A549 (cell line): ENCODE data around the gene PNLIPRP1.

Experiments
- CHD2 ChIP-seq: fragments of 150-350 bp; IDR thresholded peaks from 2 replicates; pipeline ENCODE4 v1.6.1; 2014; ENCODE audit warnings: low read length; ENCODE audit not compliant: partially characterized antibody
- PHF8 ChIP-seq: fragments of 200-600 bp; sonication (generic); IDR thresholded peaks from 2 replicates; pipeline ENCODE4 v1.6.1; 2016; ENCODE audit warnings: low read depth, mild to moderate bottlenecking, antibody characterized with exemption, moderate library complexity, borderline replicate concordance
- POLR2A ChIP-seq: IDR thresholded peaks from 2 replicates; pipeline ENCODE4 v1.6.1; 2012; ENCODE audit warnings: mild to moderate bottlenecking, low read length
- TF ChIP-seq, protein P1 (sequence below): fragments of >200 bp; sonication (Bioruptor Twin); formaldehyde crosslinking; IDR thresholded peaks from 3 replicates; pipeline ENCODE4 v1.5.1; 2016

- TF ChIP-seq, protein P1, sequence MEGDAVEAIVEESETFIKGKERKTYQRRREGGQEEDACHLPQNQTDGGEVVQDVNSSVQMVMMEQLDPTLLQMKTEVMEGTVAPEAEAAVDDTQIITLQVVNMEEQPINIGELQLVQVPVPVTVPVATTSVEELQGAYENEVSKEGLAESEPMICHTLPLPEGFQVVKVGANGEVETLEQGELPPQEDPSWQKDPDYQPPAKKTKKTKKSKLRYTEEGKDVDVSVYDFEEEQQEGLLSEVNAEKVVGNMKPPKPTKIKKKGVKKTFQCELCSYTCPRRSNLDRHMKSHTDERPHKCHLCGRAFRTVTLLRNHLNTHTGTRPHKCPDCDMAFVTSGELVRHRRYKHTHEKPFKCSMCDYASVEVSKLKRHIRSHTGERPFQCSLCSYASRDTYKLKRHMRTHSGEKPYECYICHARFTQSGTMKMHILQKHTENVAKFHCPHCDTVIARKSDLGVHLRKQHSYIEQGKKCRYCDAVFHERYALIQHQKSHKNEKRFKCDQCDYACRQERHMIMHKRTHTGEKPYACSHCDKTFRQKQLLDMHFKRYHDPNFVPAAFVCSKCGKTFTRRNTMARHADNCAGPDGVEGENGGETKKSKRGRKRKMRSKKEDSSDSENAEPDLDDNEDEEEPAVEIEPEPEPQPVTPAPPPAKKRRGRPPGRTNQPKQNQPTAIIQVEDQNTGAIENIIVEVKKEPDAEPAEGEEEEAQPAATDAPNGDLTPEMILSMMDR = no peak
- TF ChIP-seq CHD2 (no peak), PHF8 (no peak), POLR2A (no peak)
Measured at GRCh38 chr10:116634126-116634975, 43.6 kb downstream of the PNLIPRP1 start.
